GM18526 (cell line): Measurements from ENCODE around the gene OGFOD2.

Experiments
- POLR2A ChIP-seq: IDR thresholded peaks from 3 replicates; pipeline ENCODE4 v1.6.1; 2011; ENCODE audit not compliant: insufficient read length; ENCODE audit errors: extremely low read depth

Gene OGFOD2

DNA sequence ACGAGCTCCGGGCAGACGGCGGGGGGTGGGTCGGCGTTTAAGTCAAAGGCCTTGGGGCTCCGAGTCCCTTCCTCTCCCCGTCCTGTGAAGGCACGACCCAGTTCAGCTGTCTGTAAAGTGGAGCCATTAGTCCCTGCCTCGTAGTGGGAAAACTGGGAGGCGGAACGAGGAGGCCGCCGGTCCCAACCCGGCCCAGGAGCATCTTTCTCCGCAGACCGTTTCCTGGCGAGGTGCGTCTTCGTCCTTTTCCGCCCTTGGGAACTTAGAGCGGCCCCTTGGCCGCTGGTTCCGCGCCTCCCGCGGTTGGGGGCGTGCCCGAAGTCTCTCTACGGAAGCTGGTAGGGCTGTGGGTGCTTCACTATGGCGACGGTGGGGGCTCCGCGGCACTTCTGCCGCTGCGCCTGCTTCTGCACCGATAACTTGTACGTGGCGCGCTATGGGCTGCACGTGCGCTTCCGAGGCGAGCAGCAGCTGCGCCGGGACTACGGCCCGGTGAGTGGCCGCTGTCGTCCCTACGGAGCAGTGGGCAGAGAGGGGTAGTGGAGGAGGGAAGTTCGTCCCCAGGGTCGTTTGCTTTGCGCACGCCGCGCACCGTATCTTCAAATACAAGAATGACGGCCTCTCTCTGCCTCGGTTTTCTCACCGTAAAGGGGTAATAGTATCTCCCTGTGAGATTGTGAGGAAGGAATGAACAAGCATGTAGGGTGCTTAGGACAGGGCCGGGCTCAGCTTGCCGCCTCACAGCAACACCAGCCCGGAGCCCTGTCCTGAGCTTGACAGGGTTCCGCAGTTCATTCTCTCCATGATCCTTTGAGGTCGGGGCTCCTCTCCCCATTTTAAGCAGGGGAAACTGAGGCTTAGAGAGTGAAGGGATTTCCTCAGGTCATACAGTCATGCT, at the start of gene OGFOD2:
OGFOD2 (plus strand) TSS at position 353 of the 898 bp plus-strand sequence; CDS start at position 361, 8 bp downstream.
- peak; percentile 56 for TF ChIP-seq POLR2A

DNA sequence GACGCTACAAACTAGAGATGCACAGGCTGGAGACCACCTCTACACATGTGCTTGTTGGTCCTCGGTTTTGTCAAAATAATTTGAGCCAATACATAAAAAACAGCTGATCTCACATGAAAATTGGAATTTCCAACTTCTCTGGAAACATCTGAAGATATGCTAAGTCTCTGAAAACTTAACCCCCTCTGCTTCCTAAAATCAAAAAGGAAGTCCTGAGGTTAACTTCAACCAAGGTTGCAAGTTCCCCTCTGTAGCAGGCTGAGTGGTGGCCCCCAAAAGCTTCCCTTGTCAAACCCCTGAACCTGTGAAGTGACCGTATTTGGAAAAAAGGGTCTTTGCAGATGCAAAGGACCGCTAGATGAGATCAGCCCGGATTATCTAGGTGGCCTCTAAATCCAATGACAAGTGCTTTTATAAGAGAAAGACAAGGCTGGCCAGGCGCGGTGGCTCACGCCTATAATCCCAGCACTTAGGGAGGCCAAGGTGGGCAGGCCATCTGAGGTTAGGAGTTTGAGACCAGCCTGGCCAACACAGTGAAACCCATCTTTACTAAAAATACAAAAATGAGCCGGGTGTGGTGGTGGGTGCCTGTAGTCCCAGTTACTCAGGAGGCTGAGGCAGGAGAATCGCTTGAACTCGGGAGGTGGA, 47.2 kb upstream of the OGFOD2 start:
- TF ChIP-seq POLR2A: no peak

DNA sequence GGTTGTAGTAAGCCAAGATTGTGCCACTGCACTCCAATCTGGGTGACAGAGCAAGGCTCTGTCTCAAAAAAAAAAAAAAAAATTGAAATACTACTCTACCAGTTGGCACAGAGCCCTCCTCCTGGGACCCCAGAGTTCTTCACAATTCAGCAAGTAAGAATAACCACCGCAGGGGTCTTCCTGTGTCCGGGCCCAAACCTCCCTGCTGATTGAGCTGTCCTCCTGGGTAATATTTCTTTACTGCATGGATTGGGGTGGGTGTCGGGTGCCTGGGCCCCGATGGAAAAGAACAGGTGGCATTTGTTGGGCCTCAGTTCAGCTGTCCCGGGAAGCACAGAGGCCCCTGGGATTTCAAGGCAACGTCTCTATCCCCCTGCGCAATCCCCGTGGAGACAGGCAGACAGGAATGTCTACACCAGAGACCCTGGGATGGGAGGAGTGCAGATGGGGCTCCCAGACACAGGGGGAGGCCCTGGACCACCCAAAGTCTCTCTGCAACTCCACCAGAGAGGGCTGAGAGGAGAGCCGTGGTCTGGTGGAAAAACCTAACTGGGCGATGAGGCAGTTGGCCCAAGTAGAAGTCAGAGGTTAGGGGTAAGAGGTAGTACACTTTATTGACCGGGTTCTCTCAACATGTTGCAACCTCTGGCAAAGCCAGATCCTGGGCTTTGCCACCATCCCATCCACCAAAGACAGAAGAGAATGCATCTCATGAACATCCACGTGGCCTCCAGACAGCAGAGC, 46.5 kb upstream of the OGFOD2 start:
- no peak for TF ChIP-seq POLR2A

- TF ChIP-seq POLR2A: no peak
Measured at GRCh38 chr12:122929148-122929538, 45.9 kb upstream of the OGFOD2 start.

GRCh38 chr12:122929812-122930211, 45.2 kb upstream of the OGFOD2 start:
- no peak for TF ChIP-seq POLR2A

DNA sequence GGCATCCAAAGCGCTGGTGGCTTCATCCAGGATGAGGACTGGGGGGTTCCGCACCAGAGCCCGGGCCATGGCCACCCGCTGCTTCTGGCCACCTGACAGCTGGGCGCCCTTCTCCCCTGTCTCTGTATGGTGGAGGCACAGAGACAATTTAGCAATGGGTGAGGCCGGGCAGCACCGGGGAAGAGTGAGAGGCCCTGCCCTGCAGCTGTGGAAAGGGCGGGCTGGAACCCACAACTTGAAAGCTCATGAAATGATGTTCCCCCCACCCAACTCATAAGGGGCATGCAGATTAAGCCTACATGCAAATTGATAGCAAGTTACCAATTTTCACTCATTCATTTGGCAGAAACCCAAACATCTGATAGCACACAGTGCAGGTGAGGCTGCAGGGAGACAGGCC, 42.8 kb upstream of the OGFOD2 start:
- TF ChIP-seq POLR2A: no peak

DNA sequence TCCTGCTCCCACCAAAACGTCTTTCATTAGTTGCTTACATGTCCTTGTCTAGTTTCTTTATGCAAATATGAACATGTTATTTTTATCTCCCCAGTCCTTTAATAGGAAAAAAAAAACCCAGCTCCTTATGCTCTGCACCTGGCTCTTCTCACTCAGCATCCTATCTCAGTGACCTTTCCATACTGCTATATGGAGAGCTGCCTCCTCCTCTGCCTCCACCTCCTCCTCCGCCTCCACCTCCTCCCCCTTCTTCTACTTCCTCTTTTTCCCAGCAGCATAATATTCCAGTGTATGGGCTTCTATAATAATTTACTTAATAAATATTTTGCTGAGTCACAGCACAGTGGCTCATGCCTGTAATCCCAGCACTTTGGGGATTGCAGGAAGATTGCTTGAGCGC, 40.3 kb upstream of the OGFOD2 start:
- no peak for TF ChIP-seq POLR2A

GRCh38 chr12:122935318-122935717, 39.7 kb upstream of the OGFOD2 start:
- TF ChIP-seq POLR2A: no peak

- no peak for TF ChIP-seq POLR2A
Measured at GRCh38 chr12:122937622-122938091, 37.4 kb upstream of the OGFOD2 start.

GRCh38 chr12:122939125-122939524, 35.9 kb upstream of the OGFOD2 start:
- TF ChIP-seq POLR2A: no peak

DNA sequence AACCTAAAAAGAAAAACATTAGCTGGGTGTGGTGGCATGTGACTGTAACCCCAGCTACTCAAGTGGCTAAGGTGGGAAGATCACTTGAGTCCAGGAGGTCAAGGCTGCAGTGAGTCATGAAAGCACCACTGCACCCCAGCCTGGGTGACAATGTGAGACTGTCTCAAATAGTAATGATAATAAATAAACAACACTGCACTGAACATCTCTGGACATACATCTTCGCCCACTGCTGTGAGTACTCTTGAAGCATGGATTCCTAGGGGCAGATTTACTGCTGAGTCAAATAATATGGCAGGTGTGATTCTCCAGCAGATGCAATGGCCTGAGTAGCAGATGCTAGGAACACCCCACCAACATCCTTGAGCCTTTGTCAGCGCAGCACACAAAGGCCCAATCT, 32.4 kb upstream of the OGFOD2 start:
- no peak for TF ChIP-seq POLR2A

DNA sequence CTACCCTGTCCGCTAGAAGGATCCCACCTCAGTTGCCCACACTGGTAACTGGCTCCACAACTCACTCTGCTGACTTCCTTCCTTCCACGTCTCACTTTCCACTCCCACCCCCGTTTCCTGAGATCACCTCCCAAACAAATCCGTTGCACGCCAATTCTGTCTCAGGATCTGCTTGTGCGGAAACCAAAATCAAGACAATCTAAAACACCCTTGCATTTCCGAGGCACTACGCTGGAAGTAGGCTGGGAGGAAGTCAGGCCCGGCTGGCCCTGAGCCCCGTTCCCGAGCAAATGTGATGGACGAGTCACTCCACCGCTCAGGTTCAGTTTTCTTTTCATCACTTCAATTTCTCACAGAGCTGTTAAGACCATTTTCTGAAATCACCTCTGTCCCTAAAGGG, 31.8 kb upstream of the OGFOD2 start:
- TF ChIP-seq POLR2A: no peak

DNA sequence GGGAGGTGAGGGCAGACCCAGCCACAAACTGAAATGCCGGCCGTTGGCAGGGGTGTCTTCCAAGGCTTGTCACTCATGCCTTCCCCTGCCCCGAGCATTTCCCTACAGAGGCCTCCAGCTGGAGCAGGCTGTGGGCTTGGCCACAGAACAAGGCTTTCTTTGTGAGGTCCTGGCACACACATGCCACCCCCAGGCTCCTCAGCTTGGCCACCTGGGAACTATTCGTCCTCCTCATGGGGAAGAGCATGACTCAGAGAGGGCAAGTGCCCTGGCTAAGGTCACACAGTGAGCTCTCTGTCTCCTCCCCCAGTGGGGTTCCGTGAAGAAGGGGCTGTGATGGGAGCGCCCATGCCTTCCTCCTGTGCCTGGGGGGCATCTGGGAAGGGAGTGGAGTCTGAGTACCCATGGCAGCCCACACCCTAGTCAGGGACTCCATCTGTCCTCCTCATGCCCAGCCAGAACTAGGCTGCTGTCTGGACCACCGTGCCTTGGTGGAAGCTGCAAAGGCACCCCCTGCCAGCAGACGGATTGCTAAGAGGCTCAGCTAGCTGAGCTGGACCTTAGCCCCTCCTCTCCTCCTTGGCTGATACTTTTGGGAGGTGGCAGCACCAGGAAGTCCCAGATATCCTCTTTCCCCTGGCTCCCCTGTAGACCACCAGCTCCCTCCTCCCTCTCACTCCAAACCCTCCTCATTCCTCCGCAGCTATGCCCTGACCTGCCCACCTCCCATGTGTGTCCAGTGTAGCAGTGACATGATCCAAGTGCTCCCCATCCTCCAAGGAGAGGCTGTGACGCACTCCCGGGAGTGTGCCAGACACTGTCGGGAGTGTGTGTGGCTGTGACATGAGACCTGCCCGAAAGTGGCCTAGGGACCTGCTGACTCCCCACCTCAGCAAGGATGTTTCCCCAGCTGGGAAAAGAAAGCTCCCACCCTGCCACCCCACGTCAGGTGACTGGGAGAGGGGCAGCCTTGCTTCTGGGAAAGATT, 30.1 kb upstream of the OGFOD2 start:
- TF ChIP-seq POLR2A: no peak

GRCh38 chr12:122946690-122947341, 28.2 kb upstream of the OGFOD2 start:
- TF ChIP-seq POLR2A: no peak
